Activated CD4-positive, CD25-positive, alpha-beta regulatory T cell treated with anti-CD3 and anti-CD28 coated beads, Interleukin-2, amount 50 U/mL, for 16 hours (primary cell): ENCODE measurements around the gene DCST1.
A peak's percentile ranks its signal among the peaks of the same experiment; 100 is the strongest.
"Not testable (repeated sequence)": the region's sequence is repeated elsewhere in the genome, so short reads cannot be mapped to it uniquely, and the experiment has no call there.

ENCODE experiments used
- DNase-seq: peaks from one replicate; pipeline ENCODE4 v3.0.0-alpha.2; 2020; ENCODE audit warnings: low read depth, low spot score

The DCST1 gene

GRCh38 chr1:155033524-155033923, at the start of gene DCST1, which contains the start of gene DCST2:
Gene DCST1 (plus strand): TSS chr1:155033824. CDS start chr1:155034037, 213 bp downstream.
Gene DCST2 (minus strand): TSS chr1:155033781. CDS start chr1:155033701, 80 bp downstream.
- no peak for DNase-seq

GRCh38 chr1:154986736-154987135, 46.9 kb upstream of the DCST1 start:
- DNase-seq, result not testable (repeated sequence)

DNA sequence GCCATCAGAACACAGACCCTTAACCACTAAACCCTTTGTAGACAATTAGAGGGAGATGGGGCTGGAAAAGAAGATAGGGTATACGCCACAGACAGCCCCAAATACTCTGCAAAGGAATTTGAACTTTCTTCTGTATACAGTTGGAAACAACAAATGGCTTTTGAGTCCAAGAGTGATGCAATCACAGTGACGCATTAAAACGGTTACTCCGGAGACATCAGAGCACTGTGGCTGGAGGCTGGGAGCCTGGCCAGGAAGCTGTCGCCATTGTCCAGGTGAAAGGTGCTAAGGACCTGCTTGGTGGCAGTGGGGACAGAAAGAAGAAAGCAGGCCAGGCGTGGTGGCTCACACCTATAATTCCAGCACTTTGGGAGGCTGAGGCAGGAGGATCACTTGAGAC, 46.3 kb upstream of the DCST1 start:
- no peak for DNase-seq

- DNase-seq, result no peak
Measured at GRCh38 chr1:154988058-154988954, 45.3 kb upstream of the DCST1 start.

DNA sequence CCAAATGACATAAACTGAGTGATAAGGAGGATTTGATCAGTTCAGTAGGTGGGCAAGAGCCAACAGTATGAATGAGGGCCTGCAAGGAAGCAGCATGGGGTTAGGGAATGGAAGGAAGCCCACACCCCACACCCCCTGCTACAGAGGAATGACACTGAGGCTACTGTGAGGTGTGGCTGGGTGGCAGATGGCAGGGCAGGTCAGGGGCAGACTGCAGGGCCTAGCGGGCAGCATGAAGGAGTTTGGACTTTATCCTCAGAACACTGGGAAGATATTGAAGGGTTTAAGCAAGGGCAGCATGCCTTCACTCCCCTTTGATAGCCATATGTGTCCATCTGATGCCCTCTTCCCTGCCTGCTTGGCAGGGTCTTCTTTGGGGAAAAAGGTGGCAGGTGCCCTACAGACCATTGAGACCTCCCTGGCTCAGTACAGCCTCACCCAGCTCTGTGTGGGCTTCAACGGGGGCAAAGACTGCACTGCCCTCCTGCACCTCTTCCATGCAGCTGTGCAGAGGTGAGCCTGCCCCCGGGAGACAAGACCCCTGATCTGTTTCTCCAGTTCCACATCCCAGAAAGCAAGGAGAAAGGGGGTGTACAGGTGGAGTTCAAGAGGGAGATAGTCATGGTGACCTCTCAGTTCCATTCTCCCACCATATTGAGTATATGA, 44.3 kb upstream of the DCST1 start:
- no peak for DNase-seq

DNA sequence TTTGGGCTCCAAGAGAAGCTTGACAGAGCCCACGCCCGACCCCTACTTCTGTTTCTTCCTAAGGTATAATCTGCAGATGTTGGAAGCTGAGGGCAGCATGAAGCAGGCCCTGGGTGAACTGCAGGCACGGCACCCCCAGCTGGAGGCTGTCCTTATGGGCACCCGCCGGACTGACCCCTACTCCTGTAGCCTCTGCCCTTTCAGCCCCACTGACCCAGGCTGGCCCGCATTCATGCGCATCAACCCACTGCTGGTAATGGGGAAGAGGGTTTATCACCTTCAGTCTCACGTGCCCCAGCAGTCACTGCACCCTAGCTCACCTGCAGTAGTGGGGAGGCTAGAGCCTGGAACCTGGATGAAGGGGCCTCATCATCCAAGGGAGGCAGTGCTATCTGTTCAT, 43.3 kb upstream of the DCST1 start:
- no peak for DNase-seq

GRCh38 chr1:154992721-154993571, 40.7 kb upstream of the DCST1 start:
- DNase-seq, result no peak

GRCh38 chr1:154993572-154994268, 39.9 kb upstream of the DCST1 start, which contains the start of gene LENEP:
Gene LENEP (plus strand): TSS chr1:154993586. CDS start chr1:154993608, 22 bp downstream.
- DNase-seq, result no peak

DNA sequence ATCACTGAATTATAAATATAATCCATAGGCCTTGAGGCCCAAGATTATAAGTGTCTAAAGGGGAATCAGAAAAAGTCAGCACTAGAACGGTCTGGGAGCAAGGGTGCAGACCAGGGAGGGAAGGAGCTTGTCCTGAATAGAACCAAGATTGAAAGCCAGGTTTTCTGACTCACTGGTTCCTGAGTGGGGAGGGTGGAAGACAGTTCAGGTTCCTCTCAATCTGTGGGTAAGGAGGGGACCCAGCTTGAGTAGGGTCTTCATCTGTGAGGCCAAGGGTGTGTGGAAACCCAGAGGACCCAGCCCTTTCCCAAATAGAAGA, 39.4 kb upstream of the DCST1 start:
- no peak for DNase-seq

GRCh38 chr1:154994591-154994990, 39.0 kb upstream of the DCST1 start:
- DNase-seq, result no peak

GRCh38 chr1:154995301-154995983, 38.2 kb upstream of the DCST1 start:
- not testable (repeated sequence) for DNase-seq

DNA sequence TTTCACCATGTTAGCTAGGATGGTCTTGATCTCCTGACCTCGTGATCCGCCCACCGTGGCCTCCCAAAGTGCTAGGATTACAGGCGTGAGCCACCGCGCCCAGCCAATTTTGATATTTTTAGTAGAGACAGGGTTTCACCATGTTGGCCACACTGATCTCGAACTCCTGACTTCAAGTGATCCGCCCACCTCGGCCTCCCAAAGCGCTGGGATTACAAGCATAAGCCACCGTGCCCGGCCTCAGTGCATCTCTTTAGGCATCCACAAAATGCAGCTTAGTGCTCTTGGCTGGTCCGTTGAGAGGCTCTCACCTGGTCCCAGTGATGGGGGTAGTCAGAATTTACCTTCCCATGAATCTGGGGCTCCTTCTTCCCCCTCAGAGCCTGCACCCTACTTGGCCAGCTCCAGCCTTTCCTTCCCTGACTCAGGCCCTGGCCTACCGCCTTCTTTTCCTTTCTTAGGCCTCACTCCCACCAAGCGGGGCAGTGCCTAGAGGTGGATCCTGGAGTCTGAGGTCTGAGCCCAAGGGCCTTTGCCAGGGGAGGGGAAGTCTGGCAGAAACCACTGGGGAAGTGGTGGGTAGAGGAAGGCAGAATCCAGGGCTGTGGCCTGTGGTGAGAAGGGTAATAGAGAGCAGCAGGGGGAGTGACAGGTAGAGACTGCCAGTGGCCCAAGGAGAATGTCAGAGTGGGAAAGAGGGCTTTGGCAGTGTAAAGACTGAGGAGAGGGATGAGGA, 36.5 kb upstream of the DCST1 start:
- DNase-seq, result no peak

GRCh38 chr1:154998201-154998780, 35.3 kb upstream of the DCST1 start:
- DNase-seq, result no peak

DNA sequence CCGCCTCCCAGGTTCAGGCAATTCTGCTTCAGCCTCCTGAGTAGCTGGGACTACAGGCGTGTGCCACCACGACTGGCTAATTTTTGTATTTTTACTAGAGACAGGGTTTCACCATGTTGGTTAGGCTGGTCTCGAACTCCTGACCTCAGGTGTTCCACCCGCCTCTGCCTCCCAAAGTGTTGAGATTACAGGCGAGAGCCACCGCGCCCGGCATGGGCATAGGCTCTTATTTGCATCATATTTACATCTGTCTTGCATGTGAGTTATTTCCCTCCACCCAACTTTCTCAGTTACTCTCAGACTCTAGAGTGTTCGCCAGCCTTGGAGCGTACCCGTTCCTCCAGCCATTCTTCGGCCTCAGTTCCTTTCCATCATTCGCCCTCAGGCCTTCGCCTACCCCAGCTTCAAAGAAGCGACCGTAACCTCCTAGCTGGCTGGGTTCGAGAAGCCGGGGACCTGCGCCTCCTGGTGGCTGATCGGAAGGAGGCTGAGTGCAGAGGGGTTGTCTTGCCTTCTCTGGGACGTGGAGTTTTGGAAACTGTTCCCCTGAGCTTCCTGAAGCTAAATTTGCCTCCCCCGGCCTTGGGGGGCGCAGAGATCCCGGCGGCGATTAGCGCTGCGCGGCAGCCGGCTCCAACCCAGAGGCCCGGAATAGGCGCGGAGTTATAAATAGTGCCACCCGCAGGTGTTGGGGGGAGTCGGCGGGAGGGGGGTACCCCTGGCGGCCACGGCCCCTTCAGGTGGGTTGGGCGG, 34.6 kb upstream of the DCST1 start:
- DNase-seq, result no peak

- no peak for DNase-seq
Measured at GRCh38 chr1:154999571-155000410, 33.8 kb upstream of the DCST1 start.

GRCh38 chr1:155000411-155000725, 33.3 kb upstream of the DCST1 start:
- no peak for DNase-seq

DNA sequence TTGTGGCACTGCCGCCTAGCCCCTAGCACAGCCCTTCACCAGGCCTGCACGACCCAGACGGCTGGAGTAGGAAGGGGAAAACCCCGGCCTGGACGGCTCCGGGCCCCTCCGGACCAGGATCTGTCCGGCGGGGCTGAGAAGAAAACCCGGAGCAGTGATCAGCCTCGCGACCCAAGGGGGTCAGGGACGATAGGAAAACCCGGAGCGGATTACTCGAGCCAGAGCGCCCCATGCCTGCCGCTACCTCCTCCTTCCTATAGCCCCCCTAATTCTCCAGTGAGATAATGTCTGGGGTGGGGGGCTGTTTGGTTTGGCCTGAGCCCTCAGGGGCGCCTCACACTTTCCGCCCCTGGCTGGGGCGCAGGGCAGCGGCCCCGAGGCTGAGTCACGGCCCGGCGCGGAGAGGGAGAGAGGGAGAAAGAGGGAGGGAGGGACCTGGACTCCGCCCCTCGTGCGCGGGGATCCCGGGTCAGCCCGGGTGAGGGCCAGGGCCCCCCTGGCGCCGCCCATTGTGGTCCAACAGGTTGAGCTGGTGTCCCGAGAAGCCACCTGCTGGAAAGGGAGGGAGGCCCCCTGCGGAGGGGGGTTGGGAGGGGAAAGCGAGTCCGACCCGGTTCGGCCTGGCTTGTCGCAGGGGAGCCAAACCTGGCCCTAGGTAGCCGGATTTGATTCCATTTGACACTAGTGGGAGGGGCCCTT, 32.7 kb upstream of the DCST1 start:
- DNase-seq, result peak; percentile 61

GRCh38 chr1:155001425-155001674, 32.3 kb upstream of the DCST1 start:
- no peak for DNase-seq
